H9 (cell line): ENCODE results near the gene SWSAP1. TPM values are rescaled to one million over a fixed set of nuclear protein-coding genes. Genes with fewer than 3 reads are reported as not detected.

ENCODE experiments used
- DNase-seq: peaks from one replicate; pipeline ENCODE4 v3.0.0-alpha.2; 2017
- H2AFZ ChIP-seq: one replicate; pipeline ENCODE4 v1.6.1; 2013; ENCODE audit warnings: mild to moderate bottlenecking, low read length, control low read depth, moderate library complexity
- H2AK5ac ChIP-seq: 2 replicates; pipeline ENCODE4 v1.6.1; 2013; ENCODE audit warnings: low read length, control low read depth, mixed read lengths; ENCODE audit not compliant: insufficient read length
- H2BK120ac ChIP-seq: one replicate; pipeline ENCODE4 v1.6.1; 2013; ENCODE audit warnings: low read depth, mild to moderate bottlenecking, low read length, control low read depth, inconsistent platforms; ENCODE audit not compliant: poor library complexity, severe bottlenecking
- H2BK12ac ChIP-seq: 2 replicates; pipeline ENCODE4 v1.6.1; 2013; ENCODE audit warnings: low read length, control low read depth, mixed read lengths, low read depth; ENCODE audit not compliant: insufficient read length
- H2BK15ac ChIP-seq: 2 replicates; pipeline ENCODE4 v1.6.1; 2013; ENCODE audit warnings: low read depth, low read length, control low read depth
- H2BK20ac ChIP-seq: one replicate; pipeline ENCODE4 v1.6.1; 2013; ENCODE audit warnings: low read depth, mild to moderate bottlenecking, low read length, control low read depth, inconsistent platforms; ENCODE audit not compliant: poor library complexity, severe bottlenecking
- H2BK5ac ChIP-seq: 2 replicates; pipeline ENCODE4 v1.6.1; 2013; ENCODE audit warnings: low read length, control low read depth, mixed read lengths; ENCODE audit not compliant: insufficient read length
- H3K14ac ChIP-seq: 2 replicates; pipeline ENCODE4 v1.6.1; 2013; ENCODE audit warnings: low read length, control low read depth; ENCODE audit not compliant: insufficient read depth
- H3K18ac ChIP-seq: 2 replicates; pipeline ENCODE4 v1.6.1; 2013; ENCODE audit warnings: low read depth, mild to moderate bottlenecking, mixed read lengths, low read length, control low read depth; ENCODE audit not compliant: insufficient read length
- H3K23ac ChIP-seq: 2 replicates; pipeline ENCODE4 v1.6.1; 2013; ENCODE audit warnings: low read length, control low read depth, mixed read lengths, low read depth; ENCODE audit not compliant: insufficient read length
- H3K23me2 ChIP-seq: 2 replicates; pipeline ENCODE4 v1.6.1; 2013; ENCODE audit warnings: low read depth, mild to moderate bottlenecking, mixed read lengths, low read length, control low read depth; ENCODE audit not compliant: insufficient read length, poor library complexity, severe bottlenecking
- H3K27ac ChIP-seq: 2 replicates; pipeline ENCODE4 v1.5.1; 2013; ENCODE audit warnings: low read length, control low read depth, mixed read lengths, low read depth; ENCODE audit not compliant: insufficient read length
- H3K27me3 ChIP-seq: 2 replicates; pipeline ENCODE4 v1.6.1; 2013; ENCODE audit warnings: low read length, control low read depth, inconsistent platforms; ENCODE audit not compliant: insufficient read depth
- H3K4ac ChIP-seq: 2 replicates; pipeline ENCODE4 v1.6.1; 2013; ENCODE audit warnings: low read depth, mild to moderate bottlenecking, control low read depth, inconsistent platforms, low read length, moderate library complexity
- H3K4me1 ChIP-seq: 2 replicates; pipeline ENCODE4 v1.6.1; 2013; ENCODE audit warnings: low read length, control low read depth, inconsistent platforms; ENCODE audit not compliant: insufficient read depth
- H3K4me2 ChIP-seq: 2 replicates; pipeline ENCODE4 v1.6.1; 2013; ENCODE audit warnings: low read length, control low read depth, mixed read lengths; ENCODE audit not compliant: insufficient read length, insufficient read depth
- H3K56ac ChIP-seq: 2 replicates; pipeline ENCODE4 v1.6.1; 2013; ENCODE audit warnings: low read depth, mild to moderate bottlenecking, mixed read lengths, low read length, control low read depth; ENCODE audit not compliant: insufficient read length
- H3K79me1 ChIP-seq: 2 replicates; pipeline ENCODE4 v1.6.1; 2013; ENCODE audit warnings: low read depth, mild to moderate bottlenecking, moderate library complexity, low read length, control low read depth, inconsistent platforms; ENCODE audit not compliant: insufficient read depth, poor library complexity, severe bottlenecking
- H3K79me2 ChIP-seq: 2 replicates; pipeline ENCODE4 v1.6.1; 2013; ENCODE audit warnings: low read length, control low read depth, inconsistent platforms; ENCODE audit not compliant: insufficient read depth
- H3K9ac ChIP-seq: 2 replicates; pipeline ENCODE4 v1.6.1; 2013; ENCODE audit warnings: low read length, control low read depth, mixed read lengths; ENCODE audit not compliant: insufficient read length; ENCODE audit errors: extremely low read depth
- H3K9me3 ChIP-seq: one replicate; pipeline ENCODE4 v1.6.1; 2013; ENCODE audit warnings: low read depth, low read length, inconsistent platforms; ENCODE audit not compliant: control insufficient read depth
- H3T11ph ChIP-seq: one replicate; pipeline ENCODE4 v1.6.1; 2013; ENCODE audit warnings: mild to moderate bottlenecking, low read length, control low read depth, inconsistent platforms
- H4K20me1 ChIP-seq: one replicate; pipeline ENCODE4 v1.6.1; 2013; ENCODE audit not compliant: control insufficient read depth, insufficient read length, insufficient read depth
- H4K5ac ChIP-seq: 2 replicates; pipeline ENCODE4 v1.6.1; 2013; ENCODE audit warnings: low read depth, mild to moderate bottlenecking, mixed read lengths, low read length, control low read depth; ENCODE audit not compliant: insufficient read length
- H4K8ac ChIP-seq: replicated peaks from 2 replicates; pipeline ENCODE4 v1.6.1; 2013; ENCODE audit warnings: low read length, control low read depth, mixed read lengths, low read depth; ENCODE audit not compliant: insufficient read length
- H4K91ac ChIP-seq: 2 replicates; pipeline ENCODE4 v1.6.1; 2013; ENCODE audit warnings: low read depth, mild to moderate bottlenecking, moderate library complexity, mixed read lengths, low read length, control low read depth; ENCODE audit not compliant: insufficient read length
- H3K27ac Mint-ChIP-seq, 3 experiments: 2 replicates in 2 of 3; 3 replicates in 1 of 3; pipeline ENCODE4 v1.8.0; 2020 to 2021; ENCODE audit warnings: mixed read lengths in 3 of 3, mild to moderate bottlenecking in 1 of 3, moderate library complexity in 1 of 3
- H3K27me3 Mint-ChIP-seq: 2 replicates; pipeline ENCODE4 v1.8.0; 2021; ENCODE audit warnings: low read depth, mild to moderate bottlenecking, moderate library complexity, mixed read lengths
- H3K36me3 Mint-ChIP-seq, 3 experiments: 2 replicates in 2 of 3; 3 replicates in 1 of 3; pipeline ENCODE4 v1.8.0; 2020 to 2021; ENCODE audit warnings: low read depth in 3 of 3, mixed read lengths in 3 of 3; ENCODE audit not compliant: insufficient read depth in 1 of 3
- H3K4me1 Mint-ChIP-seq, 2 experiments: 2 replicates each; pipeline ENCODE4 v1.8.0; 2020; ENCODE audit warnings: mixed read lengths in 2 of 2
- H3K4me3 Mint-ChIP-seq, 2 experiments: 2 replicates in 1 of 2; 3 replicates in 1 of 2; pipeline ENCODE4 v1.8.0; 2020 to 2021; ENCODE audit warnings: mild to moderate bottlenecking in 2 of 2, mixed read lengths in 2 of 2, moderate library complexity in 1 of 2
- H3K9me3 Mint-ChIP-seq, 2 experiments: 2 replicates in 1 of 2; 3 replicates in 1 of 2; pipeline ENCODE4 v1.8.0; 2020; ENCODE audit warnings: mild to moderate bottlenecking in 2 of 2, mixed read lengths in 2 of 2, moderate library complexity in 1 of 2
- whole genome bisulfite sequencing: extraction: QIAGEN DNeasy Blood & Tissue Kit; methylation state at CpG from one replicate; pipeline ENCODE4 v1.1.7; 2013; ENCODE audit warnings: missing lambda C conversion rate, low lambda C conversion rate, mixed read lengths; ENCODE audit not compliant: insufficient read length; ENCODE audit errors: extremely low coverage; 5-methylcytosine and 5-hydroxymethylcytosine counted together
- total RNA-seq: library from RNA; stranded (reverse); gene quantifications from 2 replicates; pipeline ENCODE4 v1.2.1, GENCODE V29; 2021
- TF ChIP-seq, protein P1 (sequence below): fragments of 200-600 bp; sonication (generic); conservative IDR thresholded peaks from 3 replicates; pipeline ENCODE4 v1.8.0; 2021; ENCODE audit warnings: antibody characterized with exemption, mild to moderate bottlenecking

The SWSAP1 gene
- total RNA-seq, 1 experiment from 2014 or later, result 3.8 TPM

DNA sequence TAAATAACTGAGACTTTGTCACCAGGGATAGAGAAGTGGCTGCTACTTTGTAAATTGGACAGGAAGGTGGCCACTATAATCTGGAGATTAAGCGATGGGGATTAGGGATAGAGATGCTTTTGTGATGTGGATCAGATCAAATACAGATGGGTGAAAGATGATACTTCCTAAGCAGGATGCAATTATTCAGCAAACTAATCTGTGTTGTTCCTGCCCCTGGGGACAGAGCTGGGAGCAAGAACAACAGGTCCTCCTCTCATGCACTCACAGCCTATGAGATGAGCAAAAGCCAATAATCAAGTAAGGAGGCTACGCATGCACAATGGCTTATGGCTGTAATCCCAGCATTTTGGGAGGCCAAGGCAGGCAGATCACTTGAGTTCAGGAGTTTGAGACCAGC is 40.1 kb downstream of the SWSAP1 start:
- H2AFZ ChIP-seq, result no peak overlapping the region
- H3K23me2 ChIP-seq, result peaks cover 10% of the 10 kb centered on the region
- no peaks in the 10 kb centered on the region for H3K79me2 ChIP-seq
- no peak overlapping the region for H2BK12ac ChIP-seq
- TF ChIP-seq, protein P1, sequence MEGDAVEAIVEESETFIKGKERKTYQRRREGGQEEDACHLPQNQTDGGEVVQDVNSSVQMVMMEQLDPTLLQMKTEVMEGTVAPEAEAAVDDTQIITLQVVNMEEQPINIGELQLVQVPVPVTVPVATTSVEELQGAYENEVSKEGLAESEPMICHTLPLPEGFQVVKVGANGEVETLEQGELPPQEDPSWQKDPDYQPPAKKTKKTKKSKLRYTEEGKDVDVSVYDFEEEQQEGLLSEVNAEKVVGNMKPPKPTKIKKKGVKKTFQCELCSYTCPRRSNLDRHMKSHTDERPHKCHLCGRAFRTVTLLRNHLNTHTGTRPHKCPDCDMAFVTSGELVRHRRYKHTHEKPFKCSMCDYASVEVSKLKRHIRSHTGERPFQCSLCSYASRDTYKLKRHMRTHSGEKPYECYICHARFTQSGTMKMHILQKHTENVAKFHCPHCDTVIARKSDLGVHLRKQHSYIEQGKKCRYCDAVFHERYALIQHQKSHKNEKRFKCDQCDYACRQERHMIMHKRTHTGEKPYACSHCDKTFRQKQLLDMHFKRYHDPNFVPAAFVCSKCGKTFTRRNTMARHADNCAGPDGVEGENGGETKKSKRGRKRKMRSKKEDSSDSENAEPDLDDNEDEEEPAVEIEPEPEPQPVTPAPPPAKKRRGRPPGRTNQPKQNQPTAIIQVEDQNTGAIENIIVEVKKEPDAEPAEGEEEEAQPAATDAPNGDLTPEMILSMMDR, result no peak
- no peak overlapping the region for H3K4me2 ChIP-seq
- no peaks in the 10 kb centered on the region for H3K4me1 ChIP-seq
- H2BK120ac ChIP-seq, result no peak overlapping the region
- H2AK5ac ChIP-seq, result no peak overlapping the region
- no peak overlapping the region for H4K5ac ChIP-seq
- no peak overlapping the region for H3K23ac ChIP-seq
- no peak overlapping the region for H3K27ac ChIP-seq
- no peaks in the 10 kb centered on the region for H3K9me3 ChIP-seq
- no CpG with 5 or more reads among the region's 2 CpGs for WGBS
- H4K20me1 ChIP-seq, result no peaks in the 10 kb centered on the region
- no peak overlapping the region for H2BK15ac ChIP-seq
- no peak overlapping the region for H3K14ac ChIP-seq
- H3K27me3 ChIP-seq, result no peaks in the 10 kb centered on the region
- H3K18ac ChIP-seq, result no peak overlapping the region
- H3K56ac ChIP-seq, result no peak overlapping the region
- Mint-ChIP-seq H3K9me3 (no peaks in the 10 kb centered on the region), H3K27ac (no peak overlapping the region), H3K27me3 (peaks cover under 1% of the 10 kb centered on the region; the same call in 1 of the 2 replicates), H3K36me3 (peaks cover 5 to 37% (median 17%) of the 10 kb centered on the region in 3 experiments; a peak in 6 of 7 replicates), H3K4me3 (no peak overlapping the region), H3K4me1 (peaks cover 2 to 9% of the 10 kb centered on the region in 2 experiments)
- H3T11ph ChIP-seq, result no peak overlapping the region
- no peak overlapping the region for H4K91ac ChIP-seq
- no peak overlapping the region for H2BK5ac ChIP-seq
- H3K4ac ChIP-seq, result no peak overlapping the region
- H3K79me1 ChIP-seq, result no peaks in the 10 kb centered on the region
- no peak overlapping the region for H2BK20ac ChIP-seq
- H3K9ac ChIP-seq, result no peak overlapping the region
- H4K8ac ChIP-seq, result no peak overlapping the region
- no peak for DNase-seq
